SU-DHL-6 (cell line): ENCODE measurements around the gene TEX264.

ENCODE experiments used
- H2AFZ ChIP-seq: fragments of 200-600 bp; sonication (generic); 2 replicates; pipeline ENCODE4 v1.6.1; 2014; ENCODE audit warnings: low read depth, mild to moderate bottlenecking, moderate library complexity, mixed read lengths, antibody characterized with exemption, low read length; ENCODE audit not compliant: severe bottlenecking
- H3F3A ChIP-seq: fragments of 200-600 bp; shearing (Covaris generic); 2 replicates; pipeline ENCODE4 v1.6.0; 2016; ENCODE audit warnings: antibody characterized with exemption, mild to moderate bottlenecking; ENCODE audit not compliant: insufficient read depth
- H3K27ac ChIP-seq: fragments of 200-600 bp; sonication (generic); 2 replicates; pipeline ENCODE4 v1.5.1; 2016; ENCODE audit warnings: low read depth, mild to moderate bottlenecking, low read length, moderate library complexity, mixed read lengths
- H3K27me3 ChIP-seq: fragments of 200-600 bp; sonication (generic), shearing (Covaris generic); 2 replicates; pipeline ENCODE4 v1.6.0; 2014; ENCODE audit warnings: mild to moderate bottlenecking, low read length
- H3K36me3 ChIP-seq: fragments of 200-600 bp; sonication (generic); 2 replicates; pipeline ENCODE4 v1.6.1; 2014; ENCODE audit warnings: mild to moderate bottlenecking, low read length, mixed read lengths
- H3K4me2 ChIP-seq: fragments of 300-600, 200-600 bp; shearing (Covaris generic), sonication (generic); 2 replicates; pipeline ENCODE4 v1.6.0; 2014; ENCODE audit warnings: low read length, low read depth, mild to moderate bottlenecking; ENCODE audit not compliant: poor library complexity, severe bottlenecking
- H3K4me3 ChIP-seq: fragments of 200-600 bp; sonication (generic); 2 replicates; pipeline ENCODE4 v1.5.1; 2014; ENCODE audit warnings: antibody characterized with exemption, low read length, mild to moderate bottlenecking, mixed read lengths; ENCODE audit not compliant: insufficient read depth, poor library complexity, severe bottlenecking
- H3K79me2 ChIP-seq: fragments of 200-600 bp; sonication (generic); 2 replicates; pipeline ENCODE4 v1.6.1; 2014; ENCODE audit warnings: mild to moderate bottlenecking, low read length, moderate library complexity; ENCODE audit not compliant: insufficient read depth
- H3K9ac ChIP-seq: fragments of 200-600 bp; sonication (generic); 2 replicates; pipeline ENCODE4 v1.7.0; 2014; ENCODE audit warnings: mild to moderate bottlenecking, low read length
- H3K9me2 ChIP-seq: fragments of 200-600 bp; sonication (generic); replicated peaks from 2 replicates; pipeline ENCODE4 v1.6.1; 2014; ENCODE audit warnings: low read length; ENCODE audit not compliant: insufficient read depth
- H3K9me3 ChIP-seq: fragments of 200-600 bp; sonication (generic); 2 replicates; pipeline ENCODE4 v1.6.1; 2014; ENCODE audit warnings: low read length, mixed read lengths; ENCODE audit not compliant: insufficient read depth
- H4K20me1 ChIP-seq: fragments of 200-600 bp; sonication (generic); 2 replicates; pipeline ENCODE4 v1.6.1; 2014; ENCODE audit warnings: low read depth, mild to moderate bottlenecking, antibody characterized with exemption, low read length, moderate library complexity, mixed read lengths
- CTCF ChIP-seq: fragments of 200-600 bp; sonication (generic); IDR thresholded peaks from one replicate; pipeline ENCODE4 v1.5.1; 2017; ENCODE audit warnings: antibody characterized with exemption, mild to moderate bottlenecking, low read length, moderate library complexity; ENCODE audit not compliant: insufficient read depth, poor library complexity, severe bottlenecking
- EZH2phosphoT487 ChIP-seq: fragments of 200-600 bp; sonication (generic), shearing (Covaris generic); conservative IDR thresholded peaks from 2 replicates; pipeline ENCODE4 v1.6.1; 2018; ENCODE audit warnings: mild to moderate bottlenecking, antibody characterized with exemption, low read length, moderate library complexity, mixed read lengths

TEX264 gene

DNA sequence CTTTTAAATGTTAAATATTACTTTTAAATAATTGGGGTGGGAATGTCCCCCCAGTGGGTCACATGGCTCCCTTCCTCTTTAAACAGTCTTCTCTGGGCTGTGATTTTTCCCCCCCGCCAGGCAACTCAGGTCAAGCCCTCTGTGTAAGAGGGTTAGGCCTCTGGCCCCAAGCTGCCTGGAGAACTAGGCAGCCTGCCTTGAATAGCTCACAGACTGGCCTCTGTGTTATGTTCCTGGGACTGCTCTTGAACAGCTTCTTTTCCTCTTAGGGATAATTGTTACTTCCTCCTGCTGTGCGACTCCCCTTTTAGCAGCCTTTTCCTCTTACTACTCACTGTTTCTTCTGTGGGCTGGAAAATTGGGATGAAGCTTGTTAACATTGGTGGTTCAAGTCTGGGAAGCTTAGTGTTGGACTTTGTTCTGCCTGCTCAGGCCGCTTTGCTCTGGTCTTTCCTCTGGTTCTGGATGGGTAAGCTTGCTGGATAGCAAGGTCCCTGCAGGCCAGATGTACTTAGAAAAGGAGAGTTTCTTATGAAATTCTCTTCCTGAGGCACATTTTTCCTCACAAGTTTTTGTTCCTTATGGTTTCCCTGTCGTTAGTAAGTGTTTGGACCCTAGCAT is 2.2 kb downstream of the TEX264 start:
- Histone ChIP-seq H3K79me2 (no peaks in the 10 kb centered on the region), H4K20me1 (no peaks in the 10 kb centered on the region), H3F3A (peaks cover 19% of the 10 kb centered on the region), H3K4me2 (peak overlapping the region; percentile 77), H3K9me2 (no peaks in the 10 kb centered on the region), H3K27ac (no peak overlapping the region), H3K9ac (no peak overlapping the region), H3K4me3 (no peak overlapping the region), H3K27me3 (no peaks in the 10 kb centered on the region), H3K9me3 (no peaks in the 10 kb centered on the region), H3K36me3 (no peaks in the 10 kb centered on the region), H2AFZ (no peak overlapping the region)
- TF ChIP-seq EZH2phosphoT487, result no peak
- no peak for TF ChIP-seq CTCF

DNA sequence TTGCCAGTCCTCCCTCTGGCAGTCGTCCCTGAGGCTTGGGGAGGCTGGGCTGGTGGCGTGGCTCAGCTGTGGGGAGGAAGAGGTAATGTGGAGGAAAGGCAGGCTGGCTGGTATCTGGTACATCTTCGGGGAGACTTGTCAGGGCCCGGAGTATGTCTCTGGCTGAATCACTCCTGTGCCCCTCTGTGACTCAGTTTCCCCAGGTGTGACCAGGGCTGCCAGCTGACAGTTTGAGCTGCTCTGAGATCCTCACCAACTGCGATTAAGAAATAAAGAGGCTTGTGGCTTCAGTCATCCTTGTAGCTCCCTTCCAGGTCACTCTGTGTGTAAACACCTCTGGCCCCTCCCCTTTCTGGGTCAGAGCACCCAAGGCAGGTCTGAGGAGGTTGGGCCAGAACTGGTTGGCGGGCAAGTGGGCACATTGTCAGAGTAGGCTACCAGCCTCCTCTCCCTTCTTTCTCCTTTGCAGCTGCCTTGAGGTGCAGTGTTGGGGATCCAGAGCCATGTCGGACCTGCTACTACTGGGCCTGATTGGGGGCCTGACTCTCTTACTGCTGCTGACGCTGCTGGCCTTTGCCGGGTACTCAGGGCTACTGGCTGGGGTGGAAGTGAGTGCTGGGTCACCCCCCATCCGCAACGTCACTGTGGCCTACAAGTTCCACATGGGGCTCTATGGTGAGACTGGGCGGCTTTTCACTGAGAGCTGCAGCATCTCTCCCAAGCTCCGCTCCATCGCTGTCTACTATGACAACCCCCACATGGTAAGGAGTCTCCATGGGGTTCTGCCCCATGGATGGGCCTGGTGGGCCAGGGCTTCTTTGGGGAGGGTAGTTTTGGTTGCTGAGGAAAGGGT is 3.0 kb downstream of the TEX264 start:
- no peak overlapping the region for H3K4me2 ChIP-seq
- H3K9ac ChIP-seq, result no peak overlapping the region
- no peak overlapping the region for H3K27ac ChIP-seq
- no peaks in the 10 kb centered on the region for H3K9me3 ChIP-seq
- H3K36me3 ChIP-seq, result no peaks in the 10 kb centered on the region
- no peaks in the 10 kb centered on the region for H4K20me1 ChIP-seq
- H3K27me3 ChIP-seq, result no peaks in the 10 kb centered on the region
- TF ChIP-seq EZH2phosphoT487 (no peak), CTCF (no peak)
- peaks cover 19% of the 10 kb centered on the region for H3F3A ChIP-seq
- H3K4me3 ChIP-seq, result no peak overlapping the region
- H3K9me2 ChIP-seq, result no peaks in the 10 kb centered on the region
- no peaks in the 10 kb centered on the region for H3K79me2 ChIP-seq
- no peak overlapping the region for H2AFZ ChIP-seq

GRCh38 chr3:51675201-51675611 is 4.2 kb downstream of the TEX264 start:
- Histone ChIP-seq H3K27ac (no peak overlapping the region), H3K27me3 (no peaks in the 10 kb centered on the region), H3K36me3 (no peaks in the 10 kb centered on the region), H3K9me2 (no peaks in the 10 kb centered on the region), H3K4me3 (no peak overlapping the region), H3K79me2 (no peaks in the 10 kb centered on the region), H3K9me3 (no peaks in the 10 kb centered on the region), H4K20me1 (no peaks in the 10 kb centered on the region), H3K9ac (no peak overlapping the region), H2AFZ (no peak overlapping the region), H3F3A (peaks cover 16% of the 10 kb centered on the region), H3K4me2 (no peak overlapping the region)
- TF ChIP-seq EZH2phosphoT487 (no peak), CTCF (no peak)
